CD8-positive, alpha-beta memory T cell (primary cell): ENCODE data around the gene RBFOX1. TPM values are rescaled to one million over a fixed set of nuclear protein-coding genes. Genes with fewer than 3 reads are reported as not detected.

Experiments
- CTCF ChIA-PET: fragments of 350-600 bp; sonication (Branson Sonifier 250); formaldehyde crosslinking; loops from one replicate; lab custom pipeline; 2021; ENCODE audit warnings: antibody characterized with exemption; lab: Charles Lee
- POLR2A ChIA-PET: fragments of 350-600 bp; sonication (Branson Sonifier 250); formaldehyde crosslinking; loops from one replicate; lab custom pipeline; 2021; ENCODE audit warnings: antibody characterized with exemption; lab: Charles Lee
- DNase-seq, 5 donors: peaks; one replicate each; pipeline versions ENCODE4 v3.0.0 to v3.0.0-alpha.2; 2020 to 2022; ENCODE audit warnings: mixed read lengths in 1 of 5
- H3K27ac ChIP-seq: one replicate; pipeline ENCODE4 v1.7.0; 2013; ENCODE audit warnings: low read depth, mild to moderate bottlenecking, low read length, moderate library complexity
- H3K27me3 ChIP-seq: 2 replicates; pipeline ENCODE4 v1.7.0; 2013; ENCODE audit warnings: low read length, mild to moderate bottlenecking; ENCODE audit not compliant: insufficient read depth, poor library complexity, severe bottlenecking
- H3K36me3 ChIP-seq: 2 replicates; pipeline ENCODE4 v1.7.0; 2013; ENCODE audit warnings: mild to moderate bottlenecking, low read length, moderate library complexity; ENCODE audit not compliant: insufficient read depth
- H3K4me1 ChIP-seq: 2 replicates; pipeline ENCODE4 v1.7.0; 2013; ENCODE audit warnings: mild to moderate bottlenecking, low read length, moderate library complexity; ENCODE audit not compliant: insufficient read depth
- H3K4me3 ChIP-seq: 2 replicates; pipeline ENCODE4 v1.7.0; 2013; ENCODE audit warnings: mild to moderate bottlenecking, low read length
- H3K9me3 ChIP-seq: 2 replicates; pipeline ENCODE4 v1.7.0; 2013; ENCODE audit warnings: mild to moderate bottlenecking, low read length
- H3K27ac Mint-ChIP-seq, 8 donors: one replicate each; pipeline ENCODE4 v1.8.0; 2020 to 2021; ENCODE audit warnings: mixed read lengths in 8 of 8, mild to moderate bottlenecking in 6 of 8, inconsistent platforms in 3 of 8, moderate library complexity in 3 of 8
- H3K27me3 Mint-ChIP-seq, 2 donors: one replicate each; pipeline ENCODE4 v1.8.0; 2020 to 2021; ENCODE audit warnings: mixed read lengths in 2 of 2, mild to moderate bottlenecking in 1 of 2, moderate library complexity in 1 of 2
- H3K36me3 Mint-ChIP-seq, 3 donors: one replicate each; pipeline ENCODE4 v1.8.0; 2020 to 2021; ENCODE audit warnings: mixed read lengths in 3 of 3, inconsistent platforms in 1 of 3, mild to moderate bottlenecking in 1 of 3
- H3K4me1 Mint-ChIP-seq, 3 donors: one replicate each; pipeline ENCODE4 v1.8.0; 2020 to 2021; ENCODE audit warnings: mixed read lengths in 3 of 3, inconsistent platforms in 1 of 3, mild to moderate bottlenecking in 1 of 3
- H3K4me3 Mint-ChIP-seq, 7 donors: one replicate each; pipeline ENCODE4 v1.8.0; 2020 to 2021; ENCODE audit warnings: mixed read lengths in 7 of 7, mild to moderate bottlenecking in 6 of 7, moderate library complexity in 4 of 7, inconsistent platforms in 2 of 7
- H3K9me3 Mint-ChIP-seq, 5 donors: one replicate each; pipeline ENCODE4 v1.8.0; 2020 to 2022; ENCODE audit warnings: mixed read lengths in 5 of 5, mild to moderate bottlenecking in 3 of 5, moderate library complexity in 2 of 5, inconsistent platforms in 1 of 5
- polyA plus RNA-seq: library from polyadenylated mRNA; unstranded; fragments of 300-500 nt; fragmentation: Illumina TruSeq; gene quantifications from one replicate; pipeline ENCODE4 v1.2.3, GENCODE V29; 2021
- total RNA-seq, 2 experiments: library from RNA; stranded (reverse); gene quantifications; one replicate each; pipeline ENCODE4 v1.2.3, GENCODE V29; 2021

Gene RBFOX1
- total and polyA plus RNA-seq, 3 experiments from 2014 or later, result not detected

GRCh38 chr16:7613518-7613917 is 280.9 kb downstream of the RBFOX1 start:
- Histone ChIP-seq H3K36me3 (no peaks in the 10 kb centered on the region), H3K9me3 (no peaks in the 10 kb centered on the region), H3K27ac (no peak overlapping the region), H3K4me1 (no peaks in the 10 kb centered on the region), H3K4me3 (no peak overlapping the region), H3K27me3 (no peaks in the 10 kb centered on the region)
- Mint-ChIP-seq H3K4me1 (no peaks in the 10 kb centered on the region), H3K27me3 (no peaks in the 10 kb centered on the region), H3K9me3 (peaks cover 5 to 25% (median 16%) of the 10 kb centered on the region in 5 donors), H3K36me3 (no peaks in the 10 kb centered on the region), H3K27ac (no peak overlapping the region), H3K4me3 (no peak overlapping the region)
- CTCF ChIA-PET, result no interaction called here
- POLR2A ChIA-PET, result no interaction called here
- DNase-seq, result no peak

- H3K36me3 Mint-ChIP-seq, result no peaks in the 10 kb centered on the region
- H3K9me3 Mint-ChIP-seq, result peaks cover 5 to 18% (median 15%) of the 10 kb centered on the region in 5 donors
- Histone ChIP-seq H3K4me3 (no peak overlapping the region), H3K9me3 (no peaks in the 10 kb centered on the region), H3K27me3 (no peaks in the 10 kb centered on the region), H3K27ac (no peak overlapping the region), H3K4me1 (no peaks in the 10 kb centered on the region), H3K36me3 (no peaks in the 10 kb centered on the region)
- H3K27ac Mint-ChIP-seq, result no peak overlapping the region
- CTCF ChIA-PET, result no interaction called here
- DNase-seq, result no peak
- no peak overlapping the region for H3K4me3 Mint-ChIP-seq
- H3K27me3 Mint-ChIP-seq, result no peaks in the 10 kb centered on the region
- no peaks in the 10 kb centered on the region for H3K4me1 Mint-ChIP-seq
- POLR2A ChIA-PET, result no interaction called here
These were observed 281.6 kb downstream of the RBFOX1 start for GRCh38 chr16:7614021-7614795.

- ChIA-PET POLR2A (no interaction called here), CTCF (no interaction called here)
- Mint-ChIP-seq H3K4me1 (no peaks in the 10 kb centered on the region), H3K36me3 (no peaks in the 10 kb centered on the region), H3K27me3 (no peaks in the 10 kb centered on the region), H3K9me3 (peaks cover 5 to 21% (median 14%) of the 10 kb centered on the region in 5 donors), H3K27ac (no peak overlapping the region), H3K4me3 (no peak overlapping the region)
- no peaks in the 10 kb centered on the region for H3K27me3 ChIP-seq
- H3K9me3 ChIP-seq, result no peaks in the 10 kb centered on the region
- DNase-seq, result no peak
- H3K27ac ChIP-seq, result no peak overlapping the region
- no peaks in the 10 kb centered on the region for H3K4me1 ChIP-seq
- no peaks in the 10 kb centered on the region for H3K36me3 ChIP-seq
- H3K4me3 ChIP-seq, result no peak overlapping the region
These were observed 282.9 kb downstream of the RBFOX1 start for GRCh38 chr16:7615565-7615964.

GRCh38 chr16:7624871-7625766 is 292.5 kb downstream of the RBFOX1 start:
- CTCF ChIA-PET, result no interaction called here
- POLR2A ChIA-PET, result no interaction called here

GRCh38 chr16:7628981-7629380 is 296.3 kb downstream of the RBFOX1 start:
- H3K4me3 ChIP-seq, result no peak overlapping the region
- H3K4me3 Mint-ChIP-seq, result no peak overlapping the region
- peaks cover 5% of the 10 kb centered on the region for H3K9me3 ChIP-seq
- H3K4me1 ChIP-seq, result no peaks in the 10 kb centered on the region
- H3K27me3 ChIP-seq, result no peaks in the 10 kb centered on the region
- no peaks in the 10 kb centered on the region for H3K27me3 Mint-ChIP-seq
- H3K36me3 ChIP-seq, result no peaks in the 10 kb centered on the region
- H3K27ac Mint-ChIP-seq, result no peak overlapping the region
- POLR2A ChIA-PET, result no interaction called here
- no peaks in the 10 kb centered on the region for H3K36me3 Mint-ChIP-seq
- no peaks in the 10 kb centered on the region for H3K4me1 Mint-ChIP-seq
- CTCF ChIA-PET, result no interaction called here
- H3K27ac ChIP-seq, result no peak overlapping the region
- DNase-seq, result no peak
- H3K9me3 Mint-ChIP-seq, result peaks cover 3 to 28% (median 11%) of the 10 kb centered on the region in 5 donors

More at GRCh38 chr16:7624871-7625766, 292.5 kb downstream of the RBFOX1 start:
- no peaks in the 10 kb centered on the region for H3K4me1 Mint-ChIP-seq
- DNase-seq, result no peak
- Histone ChIP-seq H3K27me3 (no peaks in the 10 kb centered on the region), H3K36me3 (no peaks in the 10 kb centered on the region), H3K4me3 (no peak overlapping the region), H3K27ac (no peak overlapping the region), H3K9me3 (peaks cover 5% of the 10 kb centered on the region), H3K4me1 (no peaks in the 10 kb centered on the region)
- no peaks in the 10 kb centered on the region for H3K27me3 Mint-ChIP-seq
- H3K9me3 Mint-ChIP-seq, result peaks cover 0 to 30% (median 15%) of the 10 kb centered on the region in 5 donors
- peak overlapping the region in 1 of 8 donors; percentile 28 for H3K27ac Mint-ChIP-seq
- no peak overlapping the region for H3K4me3 Mint-ChIP-seq
- H3K36me3 Mint-ChIP-seq, result no peaks in the 10 kb centered on the region

GRCh38 chr16:7629571-7629970 is 296.9 kb downstream of the RBFOX1 start:
- no peaks in the 10 kb centered on the region for H3K36me3 Mint-ChIP-seq
- H3K27ac Mint-ChIP-seq, result no peak overlapping the region
- H3K4me3 Mint-ChIP-seq, result no peak overlapping the region
- H3K9me3 Mint-ChIP-seq, result peaks cover 4 to 28% (median 15%) of the 10 kb centered on the region in 5 donors
- Histone ChIP-seq H3K4me3 (no peak overlapping the region), H3K27ac (no peak overlapping the region), H3K4me1 (no peaks in the 10 kb centered on the region), H3K27me3 (no peaks in the 10 kb centered on the region), H3K36me3 (no peaks in the 10 kb centered on the region), H3K9me3 (peaks cover 2% of the 10 kb centered on the region)
- ChIA-PET CTCF (no interaction called here), POLR2A (no interaction called here)
- H3K27me3 Mint-ChIP-seq, result no peaks in the 10 kb centered on the region
- DNase-seq, result no peak
- no peaks in the 10 kb centered on the region for H3K4me1 Mint-ChIP-seq

- no peaks in the 10 kb centered on the region for H3K36me3 ChIP-seq
- Mint-ChIP-seq H3K36me3 (no peaks in the 10 kb centered on the region), H3K27ac (no peak overlapping the region), H3K9me3 (peaks cover 7 to 27% (median 10%) of the 10 kb centered on the region in 5 donors), H3K4me1 (no peaks in the 10 kb centered on the region), H3K4me3 (no peak overlapping the region), H3K27me3 (no peaks in the 10 kb centered on the region)
- no peak for DNase-seq
- POLR2A ChIA-PET, result no interaction called here
- CTCF ChIA-PET, result no interaction called here
- no peaks in the 10 kb centered on the region for H3K27me3 ChIP-seq
- H3K27ac ChIP-seq, result no peak overlapping the region
- H3K4me3 ChIP-seq, result no peak overlapping the region
- no peaks in the 10 kb centered on the region for H3K4me1 ChIP-seq
- no peaks in the 10 kb centered on the region for H3K9me3 ChIP-seq
These were observed 304.8 kb downstream of the RBFOX1 start for GRCh38 chr16:7637446-7637845.

- Mint-ChIP-seq H3K9me3 (peaks cover 7 to 27% (median 11%) of the 10 kb centered on the region in 5 donors), H3K4me3 (no peak overlapping the region), H3K36me3 (no peaks in the 10 kb centered on the region), H3K27ac (no peak overlapping the region), H3K27me3 (no peaks in the 10 kb centered on the region), H3K4me1 (no peaks in the 10 kb centered on the region)
- Histone ChIP-seq H3K4me1 (no peaks in the 10 kb centered on the region), H3K4me3 (no peak overlapping the region), H3K27me3 (no peaks in the 10 kb centered on the region), H3K36me3 (no peaks in the 10 kb centered on the region), H3K27ac (no peak overlapping the region), H3K9me3 (no peaks in the 10 kb centered on the region)
- CTCF ChIA-PET, result no interaction called here
- POLR2A ChIA-PET, result no interaction called here
- DNase-seq, result no peak
These were observed 305.7 kb downstream of the RBFOX1 start for GRCh38 chr16:7638306-7638705.
